HG03025 (cell line): ENCODE results near the gene SLC25A10.

ENCODE experiments used
- ATAC-seq: cut with Tn5 transposase; IDR thresholded peaks from one replicate; pipeline ENCODE4 v1.9.1; 2021; ENCODE audit warnings: mild to moderate bottlenecking, moderate library complexity; ENCODE audit not compliant: unreplicated experiment, low FRiP score

Gene SLC25A10

GRCh38 chr17:81686614-81687013, 25.5 kb upstream of the SLC25A10 start:
- no peak for ATAC-seq

- no peak for ATAC-seq
These were observed 24.1 kb upstream of the SLC25A10 start for GRCh38 chr17:81687770-81688541.

GRCh38 chr17:81688616-81689015, 23.5 kb upstream of the SLC25A10 start:
- ATAC-seq, result no peak

GRCh38 chr17:81690066-81690465, 22.0 kb upstream of the SLC25A10 start:
- no peak for ATAC-seq

DNA sequence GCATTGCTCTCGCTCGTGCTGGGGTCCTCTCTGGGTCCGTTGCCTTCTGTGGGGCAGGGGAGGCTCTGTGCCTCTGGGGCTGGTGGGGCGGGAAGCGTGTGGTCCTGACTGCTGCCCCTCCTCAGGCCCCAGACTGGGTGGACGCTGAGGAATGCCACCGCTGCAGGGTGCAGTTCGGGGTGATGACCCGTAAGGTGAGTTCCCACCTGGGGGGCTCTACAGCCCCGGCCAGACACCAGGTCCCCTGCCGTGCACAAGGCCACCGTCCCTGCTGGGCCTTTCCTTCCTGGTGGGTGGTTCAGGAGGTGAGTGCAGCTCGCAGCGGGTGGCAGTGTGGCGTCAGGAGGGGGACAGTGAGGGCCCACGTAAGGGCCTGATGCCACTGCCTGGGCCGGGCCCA, 21.5 kb upstream of the SLC25A10 start:
- no peak for ATAC-seq

DNA sequence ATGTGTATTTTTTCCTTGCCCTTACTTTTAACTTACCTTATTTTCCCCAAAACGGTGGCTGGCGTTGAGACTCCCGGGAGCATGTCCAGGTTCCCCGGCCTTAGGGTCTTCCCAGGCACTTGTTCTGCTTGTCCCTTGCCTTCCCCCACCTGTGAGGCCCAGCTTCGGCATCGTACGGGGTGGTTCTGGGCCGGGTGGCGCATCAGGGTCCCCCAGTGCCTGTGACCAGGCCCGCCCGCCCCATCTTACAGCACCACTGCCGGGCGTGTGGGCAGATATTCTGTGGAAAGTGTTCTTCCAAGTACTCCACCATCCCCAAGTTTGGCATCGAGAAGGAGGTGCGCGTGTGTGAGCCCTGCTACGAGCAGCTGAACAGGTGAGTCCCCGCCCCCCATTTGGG, 20.9 kb upstream of the SLC25A10 start:
- ATAC-seq, result no peak

- ATAC-seq, result no peak
These were observed 20.5 kb upstream of the SLC25A10 start for GRCh38 chr17:81691608-81692007.

DNA sequence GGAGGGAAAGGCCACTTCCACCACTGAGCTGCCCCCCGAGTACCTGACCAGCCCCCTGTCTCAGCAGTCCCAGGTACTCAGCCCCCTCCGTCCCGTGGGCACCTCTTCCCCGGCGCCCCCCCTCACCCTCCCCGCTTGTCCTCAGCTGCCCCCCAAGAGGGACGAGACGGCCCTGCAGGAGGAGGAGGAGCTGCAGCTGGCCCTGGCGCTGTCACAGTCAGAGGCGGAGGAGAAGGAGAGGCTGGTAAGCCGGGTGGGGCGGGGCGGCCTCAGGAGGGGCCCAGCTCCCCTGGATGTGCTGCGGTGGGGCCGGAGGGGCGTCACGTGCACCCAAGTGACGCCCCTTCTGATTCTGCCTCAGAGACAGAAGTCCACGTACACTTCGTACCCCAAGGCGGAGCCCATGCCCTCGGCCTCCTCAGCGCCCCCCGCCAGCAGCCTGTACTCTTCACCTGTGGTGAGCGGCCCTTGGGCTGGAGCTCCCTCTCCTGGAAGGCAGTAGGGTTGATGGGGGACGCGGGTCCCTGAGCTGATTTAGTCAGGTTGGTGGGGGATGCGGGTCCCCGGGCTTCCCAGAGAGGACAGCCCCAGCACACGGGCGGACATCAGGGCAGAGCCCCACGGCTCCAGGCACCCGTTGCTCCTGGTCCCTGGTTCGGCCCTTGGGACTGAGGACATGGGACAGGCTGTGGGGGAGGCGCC, 18.4 kb upstream of the SLC25A10 start:
- no peak for ATAC-seq

DNA sequence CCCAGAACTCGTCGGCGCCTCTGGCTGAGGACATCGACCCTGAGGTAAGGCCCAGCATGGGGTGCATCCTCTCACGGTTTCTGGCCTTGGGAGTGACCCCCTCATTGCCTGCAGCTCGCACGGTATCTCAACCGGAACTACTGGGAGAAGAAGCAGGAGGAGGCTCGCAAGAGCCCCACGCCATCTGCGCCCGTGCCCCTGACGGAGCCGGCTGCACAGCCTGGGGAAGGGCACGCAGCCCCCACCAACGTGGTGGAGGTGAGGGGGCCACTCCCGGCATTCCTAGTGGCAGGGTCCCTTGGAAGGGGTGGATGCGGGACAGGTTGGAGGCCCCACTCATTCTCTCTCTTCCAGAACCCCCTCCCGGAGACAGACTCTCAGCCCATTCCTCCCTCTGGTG, 17.3 kb upstream of the SLC25A10 start:
- ATAC-seq, result no peak

- no peak for ATAC-seq
These were observed 16.9 kb upstream of the SLC25A10 start for GRCh38 chr17:81695211-81695610.

DNA sequence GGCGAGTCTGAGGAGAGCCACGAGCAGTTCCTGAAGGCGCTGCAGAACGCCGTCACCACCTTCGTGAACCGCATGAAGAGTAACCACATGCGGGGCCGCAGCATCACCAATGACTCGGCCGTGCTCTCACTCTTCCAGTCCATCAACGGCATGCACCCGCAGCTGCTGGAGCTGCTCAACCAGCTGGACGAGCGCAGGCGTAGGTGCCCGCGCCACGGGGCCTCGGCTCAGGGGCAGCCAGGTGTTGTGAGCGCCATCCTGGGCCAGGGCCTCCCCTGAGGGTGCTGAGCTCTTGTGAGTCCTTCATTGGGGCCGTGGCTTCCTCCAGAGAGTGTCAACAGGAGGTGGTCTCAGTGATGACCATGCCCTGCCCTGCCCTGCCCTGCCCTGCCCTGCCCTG, 16.3 kb upstream of the SLC25A10 start:
- no peak for ATAC-seq

DNA sequence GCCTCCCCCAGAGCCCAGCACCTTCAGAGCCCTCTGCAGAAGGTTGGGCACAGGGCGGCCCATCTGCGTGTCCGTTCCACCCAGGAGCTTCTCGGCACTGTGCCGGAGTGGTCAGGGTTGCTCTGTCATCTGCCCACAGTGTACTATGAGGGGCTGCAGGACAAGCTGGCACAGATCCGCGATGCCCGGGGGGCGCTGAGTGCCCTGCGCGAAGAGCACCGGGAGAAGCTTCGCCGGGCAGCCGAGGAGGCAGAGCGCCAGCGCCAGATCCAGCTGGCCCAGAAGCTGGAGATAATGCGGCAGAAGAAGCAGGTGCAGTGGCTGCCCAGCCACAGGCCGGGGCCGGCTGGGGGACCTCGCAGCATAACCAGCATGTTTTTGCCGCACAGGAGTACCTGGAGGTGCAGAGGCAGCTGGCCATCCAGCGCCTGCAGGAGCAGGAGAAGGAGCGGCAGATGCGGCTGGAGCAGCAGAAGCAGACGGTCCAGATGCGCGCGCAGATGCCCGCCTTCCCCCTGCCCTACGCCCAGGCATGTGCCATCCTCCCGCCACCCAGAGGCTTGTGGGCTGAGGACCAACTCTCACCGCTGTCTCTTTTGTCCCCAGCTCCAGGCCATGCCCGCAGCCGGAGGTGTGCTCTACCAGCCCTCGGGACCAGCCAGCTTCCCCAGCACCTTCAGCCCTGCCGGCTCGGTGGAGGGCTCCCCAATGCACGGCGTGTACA, 15.7 kb upstream of the SLC25A10 start:
- ATAC-seq, result no peak

DNA sequence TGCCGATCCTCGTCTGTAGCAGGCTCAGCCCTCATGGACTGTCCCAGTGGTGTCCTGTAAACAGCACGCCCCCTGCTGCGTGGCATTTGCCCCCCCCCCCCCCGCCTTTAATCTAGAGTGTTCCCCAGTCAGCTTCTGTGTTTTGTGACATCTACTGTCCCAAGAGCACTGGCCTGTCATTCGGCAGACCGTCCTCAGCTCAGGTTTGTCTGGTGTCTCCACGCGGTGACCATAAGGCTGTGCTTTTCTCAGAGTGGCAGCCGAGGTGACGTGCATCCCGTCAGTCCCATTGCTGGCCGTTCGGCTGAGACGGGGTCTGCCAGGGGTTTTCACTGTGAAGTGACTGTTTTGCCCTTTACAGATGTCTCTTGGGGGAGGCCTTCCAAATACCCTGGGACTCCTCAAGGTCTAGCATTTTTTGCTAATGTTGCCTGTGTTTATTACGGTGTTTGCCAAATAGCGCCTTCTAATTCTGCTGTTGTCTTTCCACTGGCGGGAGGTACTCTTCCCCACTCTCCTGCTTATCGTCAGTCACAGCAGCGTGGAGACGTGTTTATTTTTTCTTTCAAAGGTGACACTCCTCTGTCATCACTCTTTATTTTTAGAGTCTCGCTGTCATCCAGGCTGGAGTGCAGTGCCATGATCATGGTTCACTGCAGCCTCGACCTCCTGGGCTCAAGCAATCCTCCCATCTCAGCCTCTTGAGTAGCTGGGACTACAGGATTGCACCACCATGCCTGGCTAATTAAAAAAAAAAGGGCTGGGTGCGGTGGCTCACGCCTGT, 14.6 kb upstream of the SLC25A10 start:
- ATAC-seq, result no peak

GRCh38 chr17:81700353-81701287, 11.5 kb upstream of the SLC25A10 start:
- ATAC-seq, result no peak

DNA sequence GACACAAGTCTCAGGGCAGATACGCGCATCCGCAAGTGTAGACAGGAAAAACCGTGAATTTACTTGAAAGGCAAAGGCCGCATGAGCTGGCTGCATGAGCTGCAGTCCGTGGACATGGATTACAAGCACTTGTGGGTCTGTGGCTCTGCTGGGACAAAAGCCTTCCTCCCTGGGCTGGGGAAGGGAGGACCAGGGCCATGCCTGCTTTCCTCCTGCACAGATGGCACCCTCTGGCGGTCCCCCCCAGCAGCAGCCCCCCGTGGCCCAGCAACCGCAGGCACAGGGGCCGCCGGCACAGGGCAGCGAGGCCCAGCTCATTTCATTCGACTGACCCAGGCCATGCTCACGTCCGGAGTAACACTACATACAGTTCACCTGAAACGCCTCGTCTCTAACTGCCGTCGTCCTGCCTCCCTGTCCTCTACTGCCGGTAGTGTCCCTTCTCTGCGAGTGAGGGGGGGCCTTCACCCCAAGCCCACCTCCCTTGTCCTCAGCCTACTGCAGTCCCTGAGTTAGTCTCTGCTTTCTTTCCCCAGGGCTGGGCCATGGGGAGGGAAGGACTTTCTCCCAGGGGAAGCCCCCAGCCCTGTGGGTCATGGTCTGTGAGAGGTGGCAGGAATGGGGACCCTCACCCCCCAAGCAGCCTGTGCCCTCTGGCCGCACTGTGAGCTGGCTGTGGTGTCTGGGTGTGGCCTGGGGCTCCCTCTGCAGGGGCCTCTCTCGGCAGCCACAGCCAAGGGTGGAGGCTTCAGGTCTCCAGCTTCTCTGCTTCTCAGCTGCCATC, 10.6 kb upstream of the SLC25A10 start:
- no peak for ATAC-seq

- ATAC-seq, result peak; percentile 78
These were observed 8.9 kb upstream of the SLC25A10 start, which contains the start of gene MRPL12 for GRCh38 chr17:81702934-81703746. MRPL12 (plus strand) TSS chr17:81703367; CDS start chr17:81703502, 135 bp downstream.

DNA sequence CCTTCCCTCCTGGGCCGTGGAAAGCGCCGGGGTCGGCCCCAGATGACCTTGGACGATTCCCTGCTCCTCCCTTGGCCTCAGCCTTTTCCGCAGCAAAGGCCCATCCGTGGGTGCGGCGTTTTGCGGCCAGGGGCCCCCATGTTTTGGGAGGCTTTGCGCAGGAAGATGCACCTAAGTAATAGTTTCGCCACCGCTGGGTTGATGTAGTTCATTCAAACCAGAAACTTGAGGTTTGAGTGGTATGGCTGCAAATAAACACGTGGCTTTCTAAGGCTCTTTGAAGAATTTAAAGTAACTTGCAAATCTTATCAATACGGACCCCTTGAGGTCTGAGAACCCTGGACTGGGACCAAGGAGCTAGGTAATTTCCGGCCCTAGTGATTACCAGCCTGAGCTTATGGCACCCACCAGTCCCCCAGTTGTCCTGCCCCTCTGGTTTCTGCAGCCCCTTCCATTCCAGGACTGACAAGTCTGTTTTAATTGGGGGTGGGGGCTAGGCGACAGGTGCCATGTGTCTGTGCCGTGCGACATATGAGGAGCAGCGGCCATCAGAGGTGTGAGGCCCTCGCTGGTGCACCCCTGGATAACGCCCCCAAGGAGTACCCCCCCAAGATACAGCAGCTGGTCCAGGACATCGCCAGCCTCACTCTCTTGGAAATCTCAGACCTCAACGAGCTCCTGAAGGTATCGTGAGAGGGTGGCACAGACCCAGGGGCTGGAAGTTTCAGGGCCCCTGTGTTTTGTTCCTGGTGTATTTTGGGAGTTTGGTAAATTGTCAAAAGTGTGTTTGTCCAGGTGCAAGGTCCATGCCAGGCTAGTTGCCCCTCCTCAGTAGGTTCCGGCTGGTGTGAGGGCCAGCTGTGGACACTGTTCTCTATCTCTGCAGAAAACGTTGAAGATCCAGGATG, 8.1 kb upstream of the SLC25A10 start:
- no peak for ATAC-seq
